Measurements from ENCODE around the gene ANKRD53.
A peak's percentile ranks its signal among the peaks of the same experiment; 100 is the strongest.
"Not testable (repeated sequence)": the region's sequence is repeated elsewhere in the genome, so short reads cannot be mapped to it uniquely, and the experiment has no call there.

Gene ANKRD53

DNA sequence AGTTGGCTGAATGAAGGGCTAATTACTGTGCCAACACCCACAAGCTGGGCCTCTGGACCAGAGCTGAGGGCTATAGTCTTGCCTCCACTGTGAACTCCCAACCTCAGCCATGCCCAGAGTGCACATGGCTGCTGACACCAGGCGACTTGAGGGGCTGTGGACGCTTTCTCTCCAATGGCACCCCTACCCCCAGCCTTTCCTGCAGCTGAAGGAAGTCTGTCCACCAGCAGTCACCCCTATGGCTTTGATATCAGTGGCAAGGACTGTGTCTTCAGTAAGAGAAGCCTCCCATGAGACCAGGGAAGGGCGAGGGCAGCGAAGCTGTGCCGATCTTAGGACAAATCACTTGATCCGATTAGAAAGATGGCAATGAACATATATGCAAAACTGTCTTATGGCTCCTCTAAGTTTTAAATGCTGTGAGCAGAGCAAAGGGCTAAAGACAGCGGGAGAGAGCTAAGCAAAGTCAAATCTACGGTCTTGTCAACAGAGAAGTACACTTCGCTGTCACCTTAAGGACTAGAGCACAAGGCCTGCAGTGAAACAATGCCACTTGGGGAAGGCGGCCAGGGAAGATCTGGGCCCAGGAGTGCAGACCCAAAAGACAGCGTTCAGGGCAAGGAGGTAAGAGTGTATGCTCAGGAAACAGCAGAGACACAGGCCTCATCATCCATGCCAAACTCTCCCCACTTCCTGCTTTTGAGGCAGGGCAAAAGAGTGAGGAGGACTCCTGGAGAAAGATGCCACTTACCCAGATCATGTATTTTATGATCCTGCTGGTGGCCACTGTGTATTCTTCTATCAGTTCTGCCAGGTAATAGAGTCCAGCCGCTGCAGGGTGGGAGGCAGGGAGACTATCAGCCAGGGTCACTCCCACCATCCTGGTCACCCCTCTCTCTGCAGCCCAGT lies 14.8 kb downstream of the ANKRD53 start:
- no peak for DNase-seq

DNA sequence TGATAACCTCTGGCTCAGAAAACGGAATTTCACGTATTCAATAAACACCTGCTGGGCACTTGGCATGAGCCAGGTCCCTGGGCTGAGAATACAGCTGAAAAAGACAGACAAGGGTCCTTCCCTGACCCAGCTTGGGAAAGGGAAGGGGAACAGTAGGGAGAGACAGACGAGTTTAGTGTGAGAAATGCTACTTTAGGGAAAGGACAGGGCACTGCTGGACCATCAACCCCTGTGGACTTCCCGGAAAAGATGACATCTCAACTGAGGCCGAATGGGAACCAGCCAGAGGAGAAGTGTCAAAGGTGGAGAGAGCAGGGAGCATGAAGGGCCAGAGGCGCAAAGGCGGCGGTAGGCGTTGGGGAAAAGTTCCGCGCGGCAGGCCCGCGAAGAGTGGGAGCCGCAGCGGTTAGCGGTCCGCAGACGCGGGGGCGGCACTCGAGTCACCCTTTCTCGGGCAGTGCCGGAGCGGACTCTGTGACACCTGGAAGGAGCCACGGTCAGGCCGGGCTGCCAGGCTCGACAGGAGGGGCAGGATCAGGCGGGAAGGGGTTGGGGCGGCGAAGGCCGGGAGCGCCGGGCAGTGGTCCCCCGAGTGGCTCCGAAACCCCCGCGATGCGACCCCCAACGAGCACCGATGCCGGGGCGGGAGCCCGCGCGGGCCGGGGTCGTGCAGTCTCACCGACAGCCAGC lies 15.7 kb downstream of the ANKRD53 start:
- DNase-seq, result peak; percentile 3

DNA sequence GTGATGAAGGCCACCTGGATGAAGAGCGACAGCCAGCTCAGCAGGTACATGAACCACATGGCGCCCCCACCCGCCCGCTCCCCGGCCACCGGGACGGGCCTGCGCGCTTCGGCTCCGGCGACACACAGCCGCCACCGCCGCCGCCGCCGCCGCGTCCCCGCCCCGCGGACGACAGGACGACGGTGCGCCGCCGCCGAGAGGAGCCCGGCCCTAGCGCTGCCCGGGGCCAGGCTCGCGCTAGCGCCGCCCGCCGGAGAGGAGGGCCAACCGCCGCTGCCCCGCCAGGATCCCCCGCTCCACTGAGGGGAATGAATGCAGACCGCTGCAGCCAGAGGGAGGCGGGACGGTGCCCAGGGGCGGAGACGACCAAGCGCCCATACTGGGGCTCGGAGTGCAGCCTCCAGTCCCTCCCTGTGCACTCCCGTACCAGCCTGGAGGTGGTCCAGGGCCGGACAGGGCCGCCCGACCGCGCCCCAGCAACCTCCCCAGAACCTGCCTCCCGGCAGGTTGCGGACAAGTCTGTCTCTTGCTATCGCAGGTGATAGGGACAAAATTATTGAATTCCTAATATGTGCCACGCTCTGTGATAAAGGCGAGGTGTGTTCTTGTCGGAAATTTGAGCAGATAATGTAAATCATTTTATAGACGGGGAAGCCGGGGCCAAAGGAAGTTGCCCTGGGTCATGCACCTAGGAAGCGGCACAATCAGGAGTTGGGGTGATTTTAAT lies 16.4 kb downstream of the ANKRD53 start, which contains the start of gene TEX261:
Gene TEX261 (minus strand): TSS at position 175 of the 727 bp plus-strand sequence. CDS start 116 bp downstream, at position 59.
- peak; percentile 91 for DNase-seq

DNA sequence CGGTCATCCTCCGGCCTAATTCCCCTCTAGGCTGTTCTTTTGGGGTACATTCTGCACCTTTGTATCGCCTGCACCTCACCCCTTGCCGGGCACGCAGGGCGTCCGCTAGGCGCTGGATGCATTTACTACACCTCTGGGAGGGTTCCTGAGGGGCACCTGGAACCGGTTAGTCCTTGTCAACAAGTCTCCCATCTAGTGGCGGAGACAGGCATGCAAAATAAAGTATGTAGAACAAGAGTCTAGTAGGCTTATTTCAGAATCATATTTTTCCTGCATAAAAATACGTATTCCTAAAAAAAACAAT lies 16.9 kb downstream of the ANKRD53 start:
- peak; percentile 63 for DNase-seq

DNA sequence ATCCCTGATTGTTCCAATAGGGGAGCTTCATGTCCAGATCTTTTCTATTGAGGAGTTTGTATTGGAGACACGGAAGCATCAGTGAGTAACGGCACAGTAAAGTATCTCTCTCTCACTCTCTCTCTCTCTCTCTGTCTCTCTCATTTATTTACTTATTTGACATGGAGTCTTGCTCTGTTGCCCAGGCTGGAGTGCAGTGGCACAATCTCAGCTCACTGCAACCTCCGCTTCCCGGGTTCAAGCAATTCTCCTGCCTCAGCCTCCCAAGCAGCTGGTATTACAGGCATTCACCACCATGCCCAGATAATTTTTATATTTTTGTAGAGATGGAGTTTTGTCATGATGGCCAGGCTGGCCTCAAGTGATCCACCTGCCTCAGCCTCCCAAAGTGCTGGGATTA lies 20.5 kb downstream of the ANKRD53 start:
- DNase-seq, result not testable (repeated sequence)

DNA sequence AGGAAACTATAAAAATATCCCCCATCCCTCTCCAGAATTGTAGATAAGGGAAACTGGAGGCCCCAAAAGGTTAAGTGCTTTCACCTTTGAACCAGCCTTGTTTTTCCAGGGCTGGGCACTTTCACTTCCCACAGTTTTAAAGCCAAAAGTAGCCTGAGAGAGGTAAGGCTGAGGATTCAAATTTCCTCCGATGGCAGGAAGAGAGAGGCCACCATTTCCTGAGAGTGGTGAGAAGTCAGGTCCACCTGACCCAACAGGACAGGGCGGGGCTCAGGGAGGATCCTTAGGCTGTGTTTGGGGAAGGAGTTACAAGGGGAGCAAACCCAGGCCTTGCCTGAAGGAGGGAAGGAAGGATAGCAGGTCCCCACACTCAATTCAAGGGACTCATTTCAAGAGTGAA lies 20.9 kb downstream of the ANKRD53 start:
- DNase-seq, result no peak

DNA sequence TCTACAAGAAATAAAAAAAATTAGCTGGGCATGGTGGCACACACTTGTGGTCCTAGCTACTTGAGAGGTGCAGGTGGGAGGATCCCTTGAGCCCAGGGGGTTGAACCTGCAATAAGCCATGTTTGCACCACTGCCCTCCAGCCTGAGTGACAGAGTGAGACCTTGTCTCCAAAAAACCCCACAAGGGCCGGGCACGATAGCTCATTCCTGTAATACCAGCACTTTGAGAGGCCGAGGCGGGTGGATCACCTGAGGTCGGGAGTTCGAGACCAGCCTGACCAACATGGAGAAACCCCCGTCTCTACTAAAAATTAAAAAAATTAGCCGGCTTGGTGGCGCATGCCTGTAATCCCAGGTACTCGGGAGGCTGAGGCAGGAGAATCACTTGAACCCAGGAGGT lies 21.5 kb downstream of the ANKRD53 start:
- not testable (repeated sequence) for DNase-seq

DNA sequence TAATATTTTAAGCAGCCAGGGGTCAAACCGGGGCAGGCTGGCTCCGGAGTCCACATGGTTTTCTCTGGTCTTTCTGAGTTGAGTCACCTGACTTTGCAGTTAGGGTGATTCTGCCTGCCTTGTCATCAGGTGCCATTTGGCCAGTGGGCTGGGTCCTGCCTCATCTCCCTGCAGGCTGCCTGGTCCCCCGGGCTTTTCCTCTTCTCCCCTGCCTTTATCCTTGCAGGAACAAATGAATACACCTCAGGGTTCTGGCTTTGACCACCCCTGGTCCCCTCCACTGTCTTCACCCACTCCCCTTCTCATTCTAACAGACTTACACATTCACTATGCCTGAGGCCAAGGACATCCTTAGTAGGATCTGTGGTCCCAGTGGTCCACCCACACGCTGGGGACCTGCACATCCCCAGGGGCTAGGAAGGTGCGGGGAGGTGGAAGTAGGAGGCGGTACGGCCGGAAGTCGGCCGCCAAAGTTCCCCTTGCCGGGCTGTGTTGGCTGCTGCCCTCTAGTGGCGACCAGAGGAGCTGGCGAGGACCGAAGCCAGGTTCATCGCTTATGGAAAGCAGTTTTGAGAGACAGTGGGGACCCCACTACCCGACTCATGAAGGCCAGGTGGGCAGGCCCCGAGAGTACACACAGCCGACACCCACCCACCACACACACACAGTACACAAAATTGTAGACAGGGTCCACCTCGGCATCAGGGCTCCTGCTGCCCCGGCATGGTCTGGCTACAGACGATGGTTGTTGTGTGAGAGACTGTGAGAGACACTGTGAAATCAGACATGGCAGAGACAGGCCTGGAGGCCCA lies 22.6 kb downstream of the ANKRD53 start:
- DNase-seq, result peak; percentile 57

DNA sequence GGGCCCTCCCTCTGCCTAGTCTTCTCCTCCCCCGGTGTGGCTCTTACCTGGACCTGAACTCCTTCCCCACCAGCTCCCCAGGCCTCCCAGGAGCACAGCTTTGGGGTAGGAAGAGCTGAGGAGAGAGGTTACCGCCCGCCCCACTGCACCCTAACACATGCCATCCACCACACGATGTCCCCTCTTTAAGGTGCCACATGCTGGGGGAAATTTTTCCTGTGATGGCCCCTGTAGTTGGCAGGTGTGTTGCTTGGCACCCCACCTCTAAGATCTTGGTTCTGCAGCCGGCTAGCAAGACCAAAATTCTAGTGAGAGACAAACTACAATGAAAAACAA lies 23.1 kb downstream of the ANKRD53 start:
- no peak for DNase-seq

DNA sequence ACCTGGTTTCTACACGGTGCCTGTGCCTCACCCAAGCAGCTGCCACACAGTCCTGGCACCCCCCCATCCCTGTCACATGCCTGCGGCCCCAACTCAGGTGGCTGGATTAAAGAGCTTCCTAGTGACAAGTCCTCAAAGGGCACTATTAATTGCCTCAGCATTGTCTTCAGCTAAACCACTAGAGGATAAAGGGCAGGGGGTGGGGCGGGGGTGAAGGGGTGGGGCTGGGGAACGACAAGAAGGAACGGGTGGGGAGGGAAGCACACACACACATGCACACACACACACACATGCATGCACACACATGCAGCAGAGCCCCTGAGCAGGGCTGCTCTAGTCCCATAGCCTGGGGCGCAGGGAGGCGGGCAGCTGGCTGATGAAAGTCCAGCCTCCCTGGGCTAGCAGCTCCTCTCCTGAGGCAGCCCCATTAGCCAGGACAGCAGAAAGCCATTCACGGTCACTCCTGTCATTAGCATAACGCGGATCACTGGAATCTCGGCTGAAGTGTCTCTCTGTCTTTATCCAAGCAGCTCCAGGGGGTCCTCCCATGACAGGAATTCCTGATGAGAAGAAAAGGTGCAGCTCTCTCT lies 23.6 kb downstream of the ANKRD53 start:
- peak; percentile 35 for DNase-seq

DNA sequence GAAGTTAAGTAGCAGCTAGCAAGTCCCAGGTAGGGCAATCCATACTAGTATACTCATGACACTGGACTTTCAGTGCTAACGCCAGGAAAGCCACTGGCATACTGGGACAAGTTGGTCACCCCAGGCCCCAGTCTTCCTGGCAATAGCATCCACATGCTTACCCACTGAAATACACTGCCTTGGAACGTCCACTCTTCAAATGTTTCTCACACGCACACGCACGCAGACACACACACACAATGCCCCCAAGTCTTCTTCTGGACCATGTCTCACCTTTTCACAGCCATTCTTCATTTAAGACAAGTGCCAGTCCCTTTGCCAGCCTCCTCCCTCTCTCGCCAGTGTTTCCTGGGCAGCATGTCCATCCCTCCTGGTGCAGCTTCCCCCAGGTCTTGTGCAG lies 25.0 kb downstream of the ANKRD53 start:
- DNase-seq, result no peak

DNA sequence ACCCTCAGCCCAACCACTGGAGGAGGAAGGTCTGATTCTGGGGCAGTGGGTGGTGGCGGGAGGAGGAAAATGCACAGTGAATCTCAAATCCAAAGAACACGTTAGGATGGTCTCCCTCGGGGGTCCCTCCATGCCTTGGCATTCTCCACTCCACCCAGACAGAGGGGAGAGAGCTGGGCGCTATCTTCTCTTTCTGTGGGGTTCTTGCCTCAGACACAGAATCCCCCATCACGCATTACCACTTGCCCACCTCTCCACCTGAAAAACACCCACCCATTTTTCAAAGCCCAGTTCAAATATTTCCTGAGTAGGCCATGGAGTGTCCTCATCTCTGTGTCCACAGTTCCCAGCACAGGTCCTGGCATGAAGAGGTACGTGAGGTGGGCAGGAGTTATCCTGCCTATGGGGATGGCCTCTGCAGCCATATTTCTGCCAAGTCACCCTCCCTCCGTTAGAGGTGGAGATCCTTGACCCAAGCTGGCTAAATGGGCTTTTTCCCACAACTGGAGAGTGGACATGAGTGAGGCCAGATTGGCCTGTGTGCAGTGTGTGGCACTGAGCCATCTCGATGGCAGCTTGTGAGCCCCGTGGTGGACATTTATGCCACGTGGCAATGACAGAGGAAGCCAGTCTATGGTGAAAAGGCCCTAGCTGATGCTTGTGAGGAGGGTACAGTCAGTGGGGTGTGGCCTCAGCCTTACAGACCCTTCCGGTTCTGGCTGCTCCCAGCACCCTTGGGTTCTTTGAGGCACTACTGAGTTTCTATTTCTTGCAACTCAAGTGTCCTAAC lies 25.7 kb downstream of the ANKRD53 start:
- no peak for DNase-seq

DNA sequence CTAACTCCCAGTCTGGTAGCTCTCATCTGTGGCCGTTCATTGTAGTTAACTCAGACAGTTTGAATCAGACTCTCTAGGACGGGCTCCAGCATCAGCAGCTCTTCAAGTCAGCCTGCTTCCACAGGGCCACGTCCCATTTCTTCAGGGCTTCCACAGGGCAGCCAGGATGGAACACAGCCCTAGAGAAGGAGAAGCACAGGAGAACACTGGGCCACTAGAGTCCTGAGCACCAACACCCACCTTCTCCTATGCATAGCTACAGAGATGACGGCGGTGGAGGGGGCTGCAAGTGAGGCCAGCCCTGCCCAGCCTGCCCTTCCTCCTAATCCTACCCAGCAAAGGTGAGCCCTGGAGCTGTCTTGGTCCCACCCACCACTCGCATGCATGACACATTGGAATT lies 26.4 kb downstream of the ANKRD53 start:
- DNase-seq, result no peak

DNA sequence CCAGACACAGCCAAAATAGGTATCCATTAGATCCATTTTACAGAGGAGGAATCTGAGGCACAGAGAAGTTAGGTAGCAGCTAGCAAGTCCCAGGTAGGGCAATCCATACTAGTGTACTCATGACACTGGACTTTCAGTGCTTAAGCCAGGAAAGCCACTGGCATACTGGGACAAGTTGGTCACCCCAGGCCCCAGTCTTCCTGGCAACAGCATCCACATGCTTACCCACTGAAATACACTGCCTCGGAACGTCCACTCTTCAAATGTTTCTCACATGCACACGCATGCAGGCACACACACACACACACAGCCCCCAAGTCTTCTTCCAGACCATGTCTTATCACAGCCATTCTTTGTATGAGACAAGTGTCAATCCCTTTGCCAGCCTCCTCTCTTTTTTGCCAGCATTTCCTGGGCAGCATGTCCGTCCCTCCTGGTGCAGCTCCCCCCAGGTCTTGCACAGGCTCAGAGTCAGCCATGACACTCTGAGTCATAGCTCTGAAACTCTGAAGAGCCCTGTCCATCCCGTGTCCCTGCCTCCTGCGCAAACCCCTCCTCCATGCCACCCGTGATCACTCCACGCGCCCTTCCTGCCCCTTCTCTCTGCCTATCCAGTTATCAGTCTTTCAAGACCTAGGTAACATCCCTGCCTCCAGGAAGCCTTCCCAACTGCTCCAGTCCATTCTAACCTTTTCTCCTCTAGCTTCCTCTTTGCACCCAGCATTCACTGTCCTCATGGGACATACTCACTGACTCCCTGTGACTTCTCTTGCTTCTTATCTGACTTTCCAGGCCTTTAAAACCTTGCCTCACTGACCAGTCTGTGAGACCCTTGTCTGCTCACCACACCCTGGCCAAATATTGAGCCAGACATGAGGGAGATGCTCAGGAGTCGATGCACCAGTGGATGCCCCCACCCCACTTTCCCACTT lies 27.1 kb downstream of the ANKRD53 start:
- no peak for DNase-seq

DNA sequence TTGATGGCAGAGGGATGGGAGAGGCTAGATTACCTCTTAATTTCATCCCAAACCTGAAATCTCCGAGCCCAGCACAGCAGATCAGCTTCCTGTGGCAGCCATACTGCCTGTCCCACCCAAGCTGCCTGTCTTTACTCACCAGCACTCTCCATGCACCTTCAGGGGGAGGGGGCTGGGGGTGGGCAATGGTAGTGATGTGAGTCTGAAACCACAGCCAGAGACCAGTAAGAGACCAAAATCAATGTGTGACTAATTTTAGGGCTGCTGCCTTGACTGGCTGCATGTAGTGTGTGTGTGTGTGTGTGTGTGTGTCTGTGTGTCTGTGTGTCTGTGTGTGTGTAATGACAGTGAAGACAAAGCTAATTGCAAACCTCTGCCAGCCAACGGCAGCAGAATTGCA lies 27.9 kb downstream of the ANKRD53 start:
- no peak for DNase-seq

DNA sequence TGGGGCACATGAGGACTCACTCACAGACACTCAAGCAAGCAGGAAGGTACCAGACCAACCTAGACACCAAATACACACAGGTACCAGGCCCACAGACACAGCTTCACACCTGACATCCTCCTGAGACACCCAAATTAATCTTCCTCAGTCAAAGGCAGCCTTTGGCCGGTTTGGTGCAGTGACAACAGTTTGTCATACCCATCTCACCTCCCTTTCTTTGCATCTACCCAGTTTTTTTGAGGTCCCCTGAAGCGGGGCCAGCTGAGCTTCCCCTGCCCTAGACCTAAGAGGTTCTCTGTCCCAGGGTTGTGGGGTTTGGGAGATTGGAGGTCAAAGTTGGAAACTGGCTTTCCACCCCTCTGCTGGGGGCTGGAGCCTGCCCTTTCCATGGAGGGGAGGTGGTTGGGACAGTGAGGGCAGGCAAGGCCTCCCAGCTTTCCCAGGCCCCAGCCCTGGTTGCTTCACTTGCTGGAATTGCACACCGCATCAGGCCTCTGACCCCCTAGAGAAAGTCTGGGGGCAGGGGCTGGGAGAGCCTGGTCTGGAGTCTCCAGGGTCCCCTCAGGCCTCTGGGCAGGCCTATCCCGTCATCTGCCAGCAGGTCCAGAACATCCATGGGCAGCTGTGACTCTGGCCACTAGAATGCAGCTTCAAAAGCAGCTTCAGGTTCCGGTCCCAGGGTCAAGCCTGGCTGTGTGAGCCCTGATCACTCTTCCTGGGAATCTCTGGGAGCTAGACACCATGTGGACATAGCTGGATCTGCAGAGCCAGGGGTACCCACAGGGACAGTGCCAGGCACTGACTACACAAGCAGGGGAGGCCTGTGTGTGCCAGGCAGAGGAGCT lies 28.7 kb downstream of the ANKRD53 start:
- DNase-seq, result no peak

DNA sequence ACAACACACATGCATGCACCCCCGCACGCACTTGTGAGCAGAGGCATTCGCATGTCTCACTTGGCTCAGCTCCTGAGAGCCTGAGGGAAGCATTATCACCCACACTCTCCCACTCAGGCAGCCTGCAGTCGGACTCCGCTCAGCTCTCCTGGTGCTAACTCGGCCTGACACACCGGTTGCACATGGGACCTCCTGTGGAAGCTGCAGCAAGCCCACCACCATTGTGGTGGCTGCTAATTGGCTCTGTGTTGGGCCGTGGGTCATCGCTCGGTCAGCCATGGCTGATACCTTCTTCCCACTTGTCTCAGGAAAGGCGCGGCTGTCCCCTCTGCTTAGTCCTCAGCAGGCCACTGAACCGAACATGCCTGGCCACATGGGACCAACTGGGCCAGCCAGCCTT lies 29.9 kb downstream of the ANKRD53 start:
- no peak for DNase-seq

DNA sequence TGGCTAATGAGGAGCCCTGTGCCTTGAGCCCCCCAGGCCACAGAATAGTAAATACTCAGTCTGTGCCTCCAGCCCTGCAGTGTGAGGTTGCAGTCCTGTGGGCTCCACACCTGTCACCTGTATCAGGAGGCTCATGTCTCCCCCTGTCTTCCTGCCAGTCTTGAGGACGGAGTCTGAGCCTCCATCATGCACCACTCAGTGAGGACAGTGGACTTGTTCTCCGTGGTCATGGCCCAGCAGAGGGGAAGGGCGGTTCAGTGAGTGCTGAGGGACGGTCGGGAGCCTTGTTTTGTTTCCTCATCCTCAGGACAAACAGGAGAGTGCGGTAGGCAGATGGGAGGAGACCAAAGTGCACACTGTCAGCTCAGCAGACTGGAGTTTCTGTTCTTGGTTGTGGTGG lies 33.4 kb downstream of the ANKRD53 start:
- DNase-seq, result not testable (repeated sequence)

DNA sequence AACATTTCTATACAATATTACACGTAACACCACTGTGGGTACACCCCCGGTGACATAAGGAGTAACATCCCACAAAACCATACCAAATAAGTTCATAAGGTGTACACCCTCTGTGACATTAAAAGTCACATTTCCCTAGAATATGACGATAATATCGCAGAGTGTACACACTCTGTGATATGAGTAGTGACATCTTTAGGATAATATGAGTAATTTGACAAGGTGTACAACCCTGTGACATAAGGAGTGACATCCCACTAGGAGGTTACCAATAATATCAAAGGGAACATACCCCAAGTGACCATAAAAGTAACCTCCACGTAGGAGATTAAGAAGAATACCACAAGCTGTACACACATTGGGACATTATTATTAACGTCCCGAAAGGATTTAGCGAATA lies 40.2 kb downstream of the ANKRD53 start:
- DNase-seq, result no peak

DNA sequence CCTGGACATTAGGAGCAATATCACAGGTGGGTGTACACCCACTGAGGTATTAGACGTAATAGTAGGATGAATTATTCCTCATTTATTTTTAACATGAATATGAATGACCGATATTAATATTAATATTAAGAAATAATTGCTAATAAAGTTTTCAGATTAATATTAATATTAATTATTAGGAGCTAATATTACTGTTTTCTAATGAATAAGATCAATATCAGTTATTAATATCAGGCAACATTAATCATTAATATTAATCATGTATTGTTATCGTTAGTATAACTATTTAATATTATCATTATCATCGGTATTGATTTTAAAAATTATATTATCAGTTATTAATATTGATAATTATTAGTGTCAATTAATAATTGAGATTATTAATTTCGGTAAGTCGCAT lies 41.6 kb downstream of the ANKRD53 start:
- not testable (repeated sequence) for DNase-seq
